ENCODE measurements around the gene ZNF711.
"Not testable (repeated sequence)": the region's sequence is repeated elsewhere in the genome, so short reads cannot be mapped to it uniquely, and the experiment has no call there.

ZNF711 gene

DNA sequence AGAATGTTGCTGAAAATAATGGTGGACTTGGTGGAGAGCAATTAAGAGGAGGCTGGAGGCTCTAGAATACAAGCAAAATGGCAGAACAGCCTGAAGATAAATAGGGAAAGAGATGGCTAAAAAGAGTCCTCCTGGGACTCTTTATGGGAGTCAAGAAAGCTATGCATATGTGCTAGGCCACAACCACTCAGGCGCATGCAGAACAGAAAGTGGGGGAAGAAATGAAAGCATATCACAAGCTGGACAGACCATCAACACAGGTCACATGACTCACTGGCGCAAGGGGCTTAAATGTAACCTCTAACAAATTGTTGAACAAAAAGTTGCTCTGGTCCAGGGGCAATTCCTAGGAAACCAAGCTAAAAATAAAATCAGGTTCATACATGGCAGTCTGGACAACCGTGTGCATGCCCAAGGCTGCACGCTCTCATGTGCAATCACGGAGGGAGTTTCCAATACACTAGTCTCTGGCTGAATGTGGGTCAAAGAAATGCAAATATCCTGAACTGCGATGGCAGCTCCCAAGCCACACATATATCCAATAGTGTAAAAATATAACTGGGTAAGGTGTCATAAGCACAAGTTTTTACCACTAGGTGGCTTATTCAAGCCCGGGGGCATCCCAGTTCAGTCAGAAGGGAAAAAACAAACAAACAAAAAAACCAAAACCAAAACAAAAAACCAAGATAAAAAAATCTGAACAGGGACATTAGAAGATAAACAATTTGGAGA lies 45.4 kb downstream of the ZNF711 start:
- no peak overlapping the region for H3K9ac ChIP-seq (ENCODE audit: low read length in 2 of 2)
- H3K27ac ChIP-seq (ENCODE audit: low read length), result no peak overlapping the region
- H3K4me3 ChIP-seq (ENCODE audit: low read length in 2 of 2), result no peak overlapping the region
- no peaks in the 10 kb centered on the region for H3K9me3 ChIP-seq (ENCODE audit: control insufficient read depth in 2 of 2, low read length in 2 of 2)
- no peaks in the 10 kb centered on the region for H3K4me1 ChIP-seq (ENCODE audit: control insufficient read depth, insufficient read depth, low read length)
- no peaks in the 10 kb centered on the region for H3K27me3 ChIP-seq (ENCODE audit: control insufficient read depth in 1 of 2, insufficient read depth in 2 of 2, low read length in 2 of 2)
- no peaks in the 10 kb centered on the region for H3K36me3 ChIP-seq (ENCODE audit: control insufficient read depth in 2 of 2, insufficient read depth in 2 of 2, low read length in 2 of 2)

DNA sequence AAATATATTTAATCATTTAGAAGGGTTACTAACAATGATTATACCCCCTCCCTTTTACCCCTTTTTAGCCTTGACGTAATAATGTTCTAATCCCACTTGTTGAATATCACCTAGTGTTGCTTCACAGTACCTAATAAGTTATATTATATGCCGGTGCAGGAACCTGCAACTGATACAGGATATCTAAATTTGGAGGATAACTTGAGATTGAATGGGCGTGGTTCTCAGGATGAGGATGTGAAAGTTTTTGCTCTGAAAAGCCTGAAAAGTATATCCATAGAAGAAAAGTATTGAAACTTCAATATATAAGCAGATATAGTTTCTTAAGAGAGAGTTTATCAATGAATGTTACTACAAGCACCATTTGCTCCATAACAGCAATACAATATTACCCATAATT lies 59.8 kb downstream of the ZNF711 start:
- no peaks in the 10 kb centered on the region for H3K36me3 ChIP-seq (ENCODE audit: control insufficient read depth in 2 of 2, insufficient read depth in 2 of 2, low read length in 2 of 2)
- no peaks in the 10 kb centered on the region for H3K9me3 ChIP-seq (ENCODE audit: control insufficient read depth in 2 of 2, low read length in 2 of 2)
- no peaks in the 10 kb centered on the region for H3K27me3 ChIP-seq (ENCODE audit: control insufficient read depth in 1 of 2, insufficient read depth in 2 of 2, low read length in 2 of 2)
- no peaks in the 10 kb centered on the region for H3K4me1 ChIP-seq (ENCODE audit: control insufficient read depth, insufficient read depth, low read length)
- no peak overlapping the region for H3K27ac ChIP-seq (ENCODE audit: low read length)
- no peak overlapping the region for H3K9ac ChIP-seq (ENCODE audit: low read length in 2 of 2)
- no peak overlapping the region for H3K4me3 ChIP-seq (ENCODE audit: low read length in 2 of 2)

DNA sequence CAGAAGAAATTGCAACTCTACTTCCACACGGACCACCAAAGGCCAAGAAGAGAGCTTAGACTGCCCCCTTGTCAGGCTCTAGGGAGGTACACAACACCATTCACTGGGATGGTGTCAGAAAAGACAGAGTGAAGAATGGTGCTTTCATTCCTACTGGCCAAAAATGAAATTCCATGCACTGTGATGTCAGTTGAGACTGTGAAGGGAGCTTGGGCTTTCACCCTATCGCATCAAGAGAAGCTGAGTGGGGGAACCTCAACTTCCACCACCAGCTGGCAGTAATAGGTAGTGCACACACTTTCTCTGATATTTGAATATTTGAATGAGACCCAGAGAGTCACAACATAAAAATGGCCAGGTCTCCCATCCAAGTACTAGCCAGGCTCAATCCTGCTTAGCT lies 65.9 kb downstream of the ZNF711 start:
- no peak overlapping the region for H3K27ac ChIP-seq (ENCODE audit: low read length)
- no peak overlapping the region for H3K4me3 ChIP-seq (ENCODE audit: low read length in 2 of 2)
- H3K9ac ChIP-seq (ENCODE audit: low read length in 2 of 2), result no peak overlapping the region
- H3K4me1 ChIP-seq (ENCODE audit: control insufficient read depth, insufficient read depth, low read length), result no peaks in the 10 kb centered on the region
- no peaks in the 10 kb centered on the region for H3K27me3 ChIP-seq (ENCODE audit: control insufficient read depth in 1 of 2, insufficient read depth in 2 of 2, low read length in 2 of 2)
- H3K9me3 ChIP-seq (ENCODE audit: control insufficient read depth in 2 of 2, low read length in 2 of 2), result no peaks in the 10 kb centered on the region
- H3K36me3 ChIP-seq (ENCODE audit: control insufficient read depth in 2 of 2, insufficient read depth in 2 of 2, low read length in 2 of 2), result no peaks in the 10 kb centered on the region

DNA sequence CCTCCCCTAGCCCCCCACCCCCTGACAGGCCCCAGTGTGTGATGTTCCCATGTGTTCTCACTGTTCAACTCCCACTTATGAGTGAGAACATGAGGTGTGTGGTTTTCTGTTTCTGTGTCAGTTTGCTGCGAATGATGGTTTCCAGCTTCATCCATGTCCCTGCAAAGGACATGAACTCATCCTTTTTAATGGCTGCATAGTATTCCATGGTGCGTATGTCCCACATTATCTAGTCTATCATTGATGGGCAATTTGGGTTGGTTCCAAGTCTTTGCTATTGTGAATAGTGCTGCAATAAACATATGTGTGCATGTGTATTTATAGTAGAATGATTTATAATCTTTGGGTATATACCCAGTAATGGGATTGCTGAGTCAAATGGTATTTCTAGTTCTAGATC lies 67.6 kb downstream of the ZNF711 start:
- H3K4me3 ChIP-seq (ENCODE audit: low read length in 2 of 2); H3K9ac ChIP-seq (ENCODE audit: low read length in 2 of 2); H3K9me3 ChIP-seq (ENCODE audit: control insufficient read depth in 2 of 2, low read length in 2 of 2); H3K36me3 ChIP-seq (ENCODE audit: control insufficient read depth in 2 of 2, insufficient read depth in 2 of 2, low read length in 2 of 2); H3K27me3 ChIP-seq (ENCODE audit: control insufficient read depth in 1 of 2, insufficient read depth in 2 of 2, low read length in 2 of 2); H3K27ac ChIP-seq (ENCODE audit: low read length); H3K4me1 ChIP-seq (ENCODE audit: control insufficient read depth, insufficient read depth, low read length): not testable (repeated sequence)

Measured in stomach smooth muscle (tissue), 2 donors.